GM19438 (cell line): ENCODE data around the gene PSMG4.

Experiments used
- ATAC-seq: cut with Tn5 transposase; IDR thresholded peaks from one replicate; pipeline ENCODE4 v1.9.1; 2021; ENCODE audit warnings: low read depth; ENCODE audit not compliant: unreplicated experiment

Gene PSMG4

GRCh38 chr6:3304500-3305215, 45.9 kb downstream of the PSMG4 start:
- ATAC-seq: no peak

DNA sequence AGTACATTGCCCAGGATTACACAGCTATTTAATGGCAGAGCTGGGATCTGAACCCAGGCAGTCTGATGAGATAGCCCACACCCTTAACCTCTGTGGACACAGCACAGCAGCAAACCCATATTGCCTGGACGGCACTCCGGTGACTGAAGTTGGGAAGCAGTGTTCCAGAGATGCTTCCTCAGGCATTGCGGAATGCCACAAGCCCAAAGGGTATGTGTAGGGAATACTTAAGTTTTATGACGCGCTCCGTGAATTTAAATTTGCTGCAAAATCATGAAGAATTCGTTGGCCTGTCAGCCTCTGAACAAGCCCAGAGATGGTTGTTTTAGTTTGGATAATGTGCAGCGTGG, 46.4 kb downstream of the PSMG4 start:
- ATAC-seq: no peak

DNA sequence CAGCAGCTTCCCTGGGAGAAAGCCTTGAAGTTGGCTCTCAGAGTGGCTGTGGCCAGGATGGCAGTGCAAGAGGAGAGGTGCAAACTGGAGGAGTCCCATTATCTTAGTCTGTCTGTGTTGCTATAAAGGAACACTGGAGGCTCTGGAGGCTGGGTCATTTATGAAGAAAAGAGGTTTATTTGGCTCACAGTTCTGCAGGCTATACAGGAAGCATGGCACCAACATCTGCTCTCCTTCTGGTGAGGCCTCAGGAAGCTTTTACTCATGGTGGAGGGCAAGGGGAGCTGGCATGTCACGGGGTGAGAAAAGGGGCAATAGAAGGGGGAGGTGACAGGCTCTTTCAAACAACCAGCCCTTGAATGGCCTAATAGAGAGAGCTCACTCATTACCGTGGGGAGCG, 47.1 kb downstream of the PSMG4 start:
- no peak for ATAC-seq

DNA sequence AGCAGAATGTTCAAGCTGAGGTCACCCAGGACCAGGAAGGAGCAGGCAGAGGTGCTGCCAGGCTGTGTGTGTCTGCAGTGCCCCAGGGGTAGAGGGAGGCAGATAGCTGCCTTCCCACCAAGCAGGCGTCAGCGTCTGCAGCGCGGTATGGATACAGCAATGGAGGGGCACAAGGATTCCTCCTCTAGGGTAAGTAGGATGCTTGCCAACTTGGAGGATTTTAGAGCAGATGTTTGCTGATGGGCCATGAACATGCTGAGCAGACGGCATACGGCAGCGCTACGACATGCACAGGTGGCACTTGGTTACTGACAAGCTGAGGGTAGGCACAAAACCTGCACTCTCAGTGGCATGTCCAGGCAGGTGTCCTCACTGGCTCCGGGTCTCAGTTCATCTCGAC, 48.1 kb downstream of the PSMG4 start:
- ATAC-seq: no peak

DNA sequence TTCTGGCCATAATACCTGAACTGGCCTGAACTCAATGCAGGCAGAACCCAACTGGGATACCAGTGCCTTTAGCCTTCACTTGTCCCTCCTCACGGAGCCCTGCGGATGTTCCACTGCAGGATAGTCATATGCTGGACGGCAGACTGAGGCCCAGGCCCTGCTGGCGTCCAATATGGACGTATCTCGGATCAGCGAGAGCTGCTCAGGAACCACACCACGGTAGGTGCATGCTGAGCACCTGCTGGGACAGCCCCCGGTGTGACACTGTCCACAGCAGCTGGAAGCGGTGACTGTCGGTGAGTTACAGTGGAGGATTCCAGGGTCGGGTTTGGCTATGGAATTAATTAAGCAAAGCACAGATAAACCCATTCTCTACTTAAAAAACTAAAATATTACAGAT, 48.7 kb downstream of the PSMG4 start:
- ATAC-seq: no peak

DNA sequence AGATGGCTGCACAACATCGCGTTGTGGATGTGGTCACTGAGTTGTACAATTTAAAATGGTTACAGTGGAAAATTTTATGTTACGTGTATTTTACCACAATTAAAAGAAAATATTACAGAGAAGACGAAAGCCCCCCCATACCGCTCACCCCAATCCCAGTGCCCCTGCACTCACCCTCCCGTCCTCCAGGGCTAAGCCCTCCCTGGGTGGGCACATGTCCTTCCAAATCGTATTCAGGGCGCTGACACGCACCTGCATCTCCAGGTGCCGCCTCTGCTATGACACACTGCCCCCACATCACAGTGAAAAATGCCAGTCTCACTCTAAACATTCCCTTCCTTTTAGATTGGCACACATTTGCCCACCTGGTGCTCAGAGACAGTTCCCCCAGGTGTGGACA, 49.4 kb downstream of the PSMG4 start:
- ATAC-seq: no peak

GRCh38 chr6:3309391-3310050, 50.8 kb downstream of the PSMG4 start:
- no peak for ATAC-seq

- ATAC-seq: no peak
These were observed 51.3 kb downstream of the PSMG4 start for GRCh38 chr6:3310051-3310448.

GRCh38 chr6:3310703-3311102, 52.0 kb downstream of the PSMG4 start:
- ATAC-seq: no peak

DNA sequence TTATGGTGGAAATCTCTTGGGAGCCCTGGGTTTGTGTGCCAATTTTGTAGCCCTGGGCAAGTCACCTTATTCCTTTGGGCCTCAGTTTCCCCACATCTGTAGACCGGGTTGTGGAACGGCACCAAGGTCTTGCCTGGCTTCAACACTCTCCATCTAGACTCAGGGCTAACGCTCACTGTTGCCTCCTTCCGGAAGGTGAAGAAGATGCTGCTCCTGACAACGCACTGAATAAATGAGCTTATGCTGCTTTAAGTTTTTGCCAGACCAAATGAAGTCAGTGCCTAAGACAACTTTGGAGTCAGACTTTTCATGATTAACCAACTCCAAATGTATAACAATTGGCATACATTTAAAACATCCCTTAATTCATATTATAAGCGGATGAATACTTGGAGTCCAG, 53.1 kb downstream of the PSMG4 start:
- ATAC-seq: no peak

DNA sequence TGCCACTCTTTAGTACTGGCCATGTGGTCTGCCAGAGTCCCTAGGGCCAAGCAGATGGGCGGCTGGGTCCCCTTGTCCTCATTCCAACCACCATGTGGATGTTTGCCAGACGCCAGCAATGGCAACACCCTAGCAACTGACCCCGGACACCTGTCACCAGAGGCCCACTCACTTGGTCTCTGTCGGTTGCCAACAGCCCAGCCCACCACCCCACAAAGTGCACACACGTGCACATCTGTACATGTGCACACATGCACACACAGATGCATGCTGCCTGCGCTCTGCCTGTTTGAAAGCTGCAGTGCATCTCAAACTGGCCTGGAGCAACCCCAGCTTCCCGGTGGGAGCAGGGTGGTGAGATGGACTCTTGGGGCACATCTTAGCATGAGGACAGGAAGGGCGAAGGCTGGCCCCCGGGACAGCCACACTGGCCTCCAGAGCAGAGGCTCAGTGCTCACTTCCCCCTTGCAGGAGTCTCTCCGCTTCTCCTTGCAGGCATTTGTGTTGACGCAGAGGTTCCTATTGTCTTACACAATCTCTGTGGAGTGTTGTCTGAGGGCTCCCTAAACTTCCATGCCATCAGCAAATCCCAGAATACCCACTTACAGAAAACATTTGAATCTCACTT, 54.0 kb downstream of the PSMG4 start:
- no peak for ATAC-seq

- no peak for ATAC-seq
These were observed 55.4 kb downstream of the PSMG4 start for GRCh38 chr6:3314176-3314575.

- no peak for ATAC-seq
These were observed 56.1 kb downstream of the PSMG4 start for GRCh38 chr6:3314621-3315467.

DNA sequence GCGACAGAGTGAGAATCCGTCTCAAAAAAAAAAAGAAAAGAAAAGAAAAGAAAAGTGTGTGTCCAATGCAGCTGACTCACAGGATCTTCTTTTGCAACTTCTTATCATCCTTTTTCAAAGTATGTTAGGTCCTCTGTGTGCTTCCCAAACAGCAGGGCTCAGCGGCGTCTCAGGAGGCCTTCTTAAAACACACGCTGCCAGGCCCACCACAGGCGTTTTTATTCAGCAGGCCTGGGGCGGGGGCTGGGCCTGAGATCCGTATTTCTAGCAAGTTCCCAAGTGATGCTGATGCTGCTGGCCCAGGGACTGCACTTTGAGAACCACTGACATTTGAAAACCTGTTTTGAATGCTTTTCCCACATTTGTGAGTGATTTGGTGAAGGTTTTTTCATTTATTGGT, 57.1 kb downstream of the PSMG4 start:
- no peak for ATAC-seq

GRCh38 chr6:3316331-3316730, 57.6 kb downstream of the PSMG4 start:
- no peak for ATAC-seq

- ATAC-seq: no peak
These were observed 58.1 kb downstream of the PSMG4 start for GRCh38 chr6:3316818-3317217.
